ENCODE results near the gene ARRB2. TPM values are rescaled to one million over a fixed set of nuclear protein-coding genes. Genes with fewer than 3 reads are reported as not detected.

ARRB2 gene
- total and polyA plus RNA-seq, 2 experiments from 2014 or later, result 37.3 to 45.0 TPM

DNA sequence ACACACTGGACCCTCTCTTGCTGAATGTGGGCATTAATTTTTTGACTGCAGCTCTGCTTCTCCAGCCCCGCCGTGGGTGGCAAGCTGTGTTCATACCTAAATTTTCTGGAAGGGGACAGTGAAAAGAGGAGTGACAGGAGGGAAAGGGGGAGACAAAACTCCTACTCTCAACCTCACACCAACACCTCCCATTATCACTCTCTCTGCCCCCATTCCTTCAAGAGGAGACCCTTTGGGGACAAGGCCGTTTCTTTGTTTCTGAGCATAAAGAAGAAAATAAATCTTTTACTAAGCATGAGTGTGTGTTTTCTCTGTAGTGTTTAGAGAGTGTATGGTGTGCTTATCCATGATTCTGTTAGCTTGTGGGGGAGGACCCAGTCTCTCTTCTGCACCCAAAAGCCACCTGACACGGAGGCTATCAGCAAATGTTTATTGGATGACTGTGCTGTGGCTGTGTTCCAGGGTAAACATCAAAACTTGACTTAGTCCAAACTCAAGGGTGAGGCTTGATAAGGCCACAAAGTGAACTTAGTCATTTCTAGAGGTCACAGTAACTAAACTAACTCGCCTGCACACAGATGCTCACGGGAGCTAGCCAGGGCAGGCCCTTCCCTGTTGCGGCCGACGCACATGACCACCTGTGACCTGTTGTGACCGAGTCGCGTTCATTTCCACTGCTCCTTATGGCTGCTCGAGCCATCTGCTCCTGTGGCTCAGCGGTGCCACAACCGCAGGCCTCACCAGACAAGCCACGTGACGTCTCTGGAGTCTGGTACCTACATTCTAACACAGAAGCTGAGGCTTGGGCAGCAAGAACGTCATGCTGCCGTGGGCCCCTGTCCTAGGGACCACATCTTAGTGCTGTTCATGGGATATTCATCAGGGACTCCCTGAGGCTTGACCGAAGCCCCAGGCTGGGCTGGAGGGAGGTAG is 11.0 kb downstream of the ARRB2 start (continued):
- TF ChIP-seq REST (IDR thresholded peaks at IDR 0.05; ENCODE audit: unreplicated experiment) (no peak), EZH2 (IDR thresholded peaks at IDR 0.05; ENCODE audit: low read depth, unreplicated experiment) (no peak)

- ATAC-seq (no peak), DNase-seq (ENCODE audit: low spot score) (no peak)
- Histone ChIP-seq H3K9me2 (ENCODE audit: insufficient read depth) (no peaks in the 10 kb centered on the region), H3K27me3 (ENCODE audit: insufficient read depth) (no peaks in the 10 kb centered on the region), H3K4me3 (no peak overlapping the region), H4K20me1 (replicated peaks; ENCODE audit: insufficient read depth) (no peaks in the 10 kb centered on the region; the same call in 1 of the 2 replicates), H3K4me2 (no peak overlapping the region), H3F3A (replicated peaks; ENCODE audit: low read depth) (no peaks in the 10 kb centered on the region), H3K79me2 (replicated peaks; ENCODE audit: insufficient read depth) (no peaks in the 10 kb centered on the region), H3K36me3 (ENCODE audit: insufficient read depth) (no peaks in the 10 kb centered on the region), H2AFZ (no peak overlapping the region), H3K27ac (ENCODE audit: low read depth) (no peak overlapping the region), H3K4me1 (ENCODE audit: insufficient read depth) (no peaks in the 10 kb centered on the region)
- no peaks in the 10 kb centered on the region; the same call in 2 of the 3 replicates for H3K9me3 Mint-ChIP-seq
- H3K4me1 Mint-ChIP-seq, result no peaks in the 10 kb centered on the region; the same call in 2 of the 3 replicates
- H3K27ac Mint-ChIP-seq, result no peak overlapping the region
- peaks cover 21% of the 10 kb centered on the region for H3K36me3 Mint-ChIP-seq (ENCODE audit: low read depth)
- H3K27me3 Mint-ChIP-seq (ENCODE audit: insufficient read depth, low read depth, poor library complexity), result peaks cover 20% of the 10 kb centered on the region
- TF ChIP-seq, protein P1, sequence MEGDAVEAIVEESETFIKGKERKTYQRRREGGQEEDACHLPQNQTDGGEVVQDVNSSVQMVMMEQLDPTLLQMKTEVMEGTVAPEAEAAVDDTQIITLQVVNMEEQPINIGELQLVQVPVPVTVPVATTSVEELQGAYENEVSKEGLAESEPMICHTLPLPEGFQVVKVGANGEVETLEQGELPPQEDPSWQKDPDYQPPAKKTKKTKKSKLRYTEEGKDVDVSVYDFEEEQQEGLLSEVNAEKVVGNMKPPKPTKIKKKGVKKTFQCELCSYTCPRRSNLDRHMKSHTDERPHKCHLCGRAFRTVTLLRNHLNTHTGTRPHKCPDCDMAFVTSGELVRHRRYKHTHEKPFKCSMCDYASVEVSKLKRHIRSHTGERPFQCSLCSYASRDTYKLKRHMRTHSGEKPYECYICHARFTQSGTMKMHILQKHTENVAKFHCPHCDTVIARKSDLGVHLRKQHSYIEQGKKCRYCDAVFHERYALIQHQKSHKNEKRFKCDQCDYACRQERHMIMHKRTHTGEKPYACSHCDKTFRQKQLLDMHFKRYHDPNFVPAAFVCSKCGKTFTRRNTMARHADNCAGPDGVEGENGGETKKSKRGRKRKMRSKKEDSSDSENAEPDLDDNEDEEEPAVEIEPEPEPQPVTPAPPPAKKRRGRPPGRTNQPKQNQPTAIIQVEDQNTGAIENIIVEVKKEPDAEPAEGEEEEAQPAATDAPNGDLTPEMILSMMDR (conservative IDR thresholded peaks at IDR 0.05; ENCODE audit: low read depth in 2 of 2), result no peak
- no peak for TF ChIP-seq EZH2 (IDR thresholded peaks at IDR 0.05; ENCODE audit: low read depth, unreplicated experiment)
- H3K4me3 Mint-ChIP-seq, result no peak overlapping the region
Observed at GRCh38 chr17:4722678-4723240, 12.3 kb downstream of the ARRB2 start.

GRCh38 chr17:4724650-4725049 is 14.2 kb downstream of the ARRB2 start:
- Mint-ChIP-seq H3K9me3 (no peaks in the 10 kb centered on the region; the same call in 2 of the 3 replicates), H3K27ac (no peak overlapping the region), H3K36me3 (ENCODE audit: low read depth) (peaks cover 4% of the 10 kb centered on the region; the same call in 2 of the 3 replicates), H3K4me3 (no peak overlapping the region), H3K27me3 (ENCODE audit: insufficient read depth, low read depth, poor library complexity) (peaks cover 16% of the 10 kb centered on the region), H3K4me1 (no peaks in the 10 kb centered on the region; the same call in 2 of the 3 replicates)
- Histone ChIP-seq H3F3A (replicated peaks; ENCODE audit: low read depth) (0 out of 2 replicates have a peak, but pooled peaks cover 2% of the 10 kb centered on the region), H3K4me1 (ENCODE audit: insufficient read depth) (no peaks in the 10 kb centered on the region), H3K27ac (ENCODE audit: low read depth) (no peak overlapping the region), H2AFZ (no peak overlapping the region), H3K4me3 (no peak overlapping the region), H3K36me3 (ENCODE audit: insufficient read depth) (no peaks in the 10 kb centered on the region), H3K79me2 (replicated peaks; ENCODE audit: insufficient read depth) (no peaks in the 10 kb centered on the region), H3K4me2 (no peak overlapping the region), H4K20me1 (replicated peaks; ENCODE audit: insufficient read depth) (no peaks in the 10 kb centered on the region; the same call in 1 of the 2 replicates), H3K9me2 (ENCODE audit: insufficient read depth) (no peaks in the 10 kb centered on the region), H3K27me3 (ENCODE audit: insufficient read depth) (no peaks in the 10 kb centered on the region)
- no peak for DNase-seq (ENCODE audit: low spot score)
- ATAC-seq, result no peak
- TF ChIP-seq REST (IDR thresholded peaks at IDR 0.05; ENCODE audit: unreplicated experiment) (no peak), POLR2AphosphoS5 (IDR thresholded peaks at IDR 0.05; ENCODE audit: low read depth) (no peak), EZH2phosphoT487 (IDR thresholded peaks at IDR 0.05; ENCODE audit: unreplicated experiment) (no peak), ZNF114 (CRISPR knock-in tag; IDR thresholded peaks at IDR 0.05) (no peak), JUNB (IDR thresholded peaks at IDR 0.05; ENCODE audit: unreplicated experiment) (no peak), EZH2 (IDR thresholded peaks at IDR 0.05; ENCODE audit: low read depth, unreplicated experiment) (no peak)
